NCI-H226 (cell line): Measurements from ENCODE around the gene OR5AK2.
"Not testable (repeated sequence)": the region's sequence is repeated elsewhere in the genome, so short reads cannot be mapped to it uniquely, and the experiment has no call there.

Source experiments
- DNase-seq: peaks from one replicate; pipeline ENCODE4 v3.0.0-alpha.2; 2015

The OR5AK2 gene, protein sequence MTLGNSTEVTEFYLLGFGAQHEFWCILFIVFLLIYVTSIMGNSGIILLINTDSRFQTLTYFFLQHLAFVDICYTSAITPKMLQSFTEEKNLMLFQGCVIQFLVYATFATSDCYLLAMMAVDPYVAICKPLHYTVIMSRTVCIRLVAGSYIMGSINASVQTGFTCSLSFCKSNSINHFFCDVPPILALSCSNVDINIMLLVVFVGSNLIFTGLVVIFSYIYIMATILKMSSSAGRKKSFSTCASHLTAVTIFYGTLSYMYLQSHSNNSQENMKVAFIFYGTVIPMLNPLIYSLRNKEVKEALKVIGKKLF

DNA sequence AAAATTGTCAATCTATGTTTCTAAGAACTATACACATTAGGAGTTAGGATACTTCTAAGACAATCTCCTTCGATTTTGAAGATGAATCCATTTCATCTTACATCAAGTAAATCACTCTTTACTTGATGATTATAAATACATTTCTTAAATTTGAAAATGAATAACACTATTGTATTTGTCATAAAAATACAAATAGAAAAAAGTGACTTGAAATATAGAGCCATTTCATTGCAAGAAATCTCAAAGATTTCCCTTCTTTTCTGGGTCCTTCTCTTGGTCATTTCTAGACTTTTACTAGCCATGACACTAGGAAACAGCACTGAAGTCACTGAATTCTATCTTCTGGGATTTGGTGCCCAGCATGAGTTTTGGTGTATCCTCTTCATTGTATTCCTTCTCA lies at the start of gene OR5AK2:
Gene OR5AK2, plus strand, starts transcription at position 301 of the 400 bp plus-strand sequence. Its CDS starts 0 bp downstream, at position 301.
- no peak for DNase-seq

DNA sequence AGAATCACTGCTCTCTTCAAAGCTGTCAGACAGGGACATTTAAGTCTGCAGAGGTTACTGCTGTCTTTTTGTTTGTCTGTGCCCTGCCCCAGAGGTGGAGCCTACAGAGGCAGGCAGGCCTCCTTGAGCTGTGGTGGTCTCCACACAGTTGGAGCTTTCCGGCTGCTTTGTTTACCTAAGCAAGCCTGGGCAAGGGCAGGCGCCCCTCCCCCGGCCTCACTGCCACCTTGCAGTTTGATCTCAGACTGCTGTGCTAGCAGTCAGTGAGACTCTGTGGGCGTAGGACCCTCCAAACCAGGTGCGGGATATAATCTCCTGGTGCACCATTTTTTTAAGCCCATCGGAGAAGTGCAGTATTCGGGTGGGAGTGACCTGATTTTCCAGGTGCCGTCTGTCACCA lies 43.2 kb upstream of the OR5AK2 start:
- DNase-seq = not testable (repeated sequence)

DNA sequence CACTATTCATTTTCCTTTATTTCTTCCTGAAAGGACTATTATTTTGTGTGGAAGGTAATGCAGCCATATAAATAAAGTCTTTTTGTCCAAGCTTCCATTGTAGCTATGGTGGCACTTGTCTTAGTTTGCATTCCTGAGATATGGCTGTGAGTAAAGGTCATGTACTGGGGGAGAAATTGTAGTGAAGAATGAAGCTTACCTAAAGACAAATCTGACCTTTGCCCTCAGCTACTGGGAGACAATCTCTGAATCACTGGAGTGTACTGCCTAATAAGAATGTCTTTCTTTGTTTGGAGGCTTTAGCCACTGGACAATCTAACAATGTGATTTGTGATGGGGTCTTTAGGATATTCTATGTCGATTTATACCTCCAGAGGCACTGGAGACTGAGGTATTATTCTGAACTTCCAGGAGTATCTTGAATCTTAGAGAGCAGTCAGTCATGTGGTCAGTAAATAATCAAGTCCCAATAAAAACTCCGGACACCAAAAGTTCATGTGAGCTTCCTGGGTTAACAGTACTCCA lies 39.7 kb upstream of the OR5AK2 start:
- no peak for DNase-seq

DNA sequence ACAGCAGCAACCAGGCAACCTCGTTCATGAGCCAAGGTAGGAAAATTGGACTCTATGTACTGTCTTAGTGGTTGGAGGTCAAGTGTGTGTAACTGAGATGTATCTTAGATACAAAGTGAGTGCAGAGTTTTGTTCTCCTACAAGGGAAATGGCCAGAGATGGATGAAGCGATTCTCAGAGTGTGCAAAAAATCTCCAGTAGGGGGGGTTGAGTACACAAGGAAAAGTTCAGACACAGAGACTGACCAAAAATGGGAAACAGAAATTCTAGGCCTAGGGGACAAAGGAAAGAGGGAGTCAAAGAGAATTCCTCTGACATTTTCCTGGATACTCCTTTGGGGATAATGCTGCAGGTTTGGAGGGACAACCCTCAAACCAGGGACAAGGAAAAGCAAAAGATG lies 38.2 kb upstream of the OR5AK2 start:
- DNase-seq = no peak

DNA sequence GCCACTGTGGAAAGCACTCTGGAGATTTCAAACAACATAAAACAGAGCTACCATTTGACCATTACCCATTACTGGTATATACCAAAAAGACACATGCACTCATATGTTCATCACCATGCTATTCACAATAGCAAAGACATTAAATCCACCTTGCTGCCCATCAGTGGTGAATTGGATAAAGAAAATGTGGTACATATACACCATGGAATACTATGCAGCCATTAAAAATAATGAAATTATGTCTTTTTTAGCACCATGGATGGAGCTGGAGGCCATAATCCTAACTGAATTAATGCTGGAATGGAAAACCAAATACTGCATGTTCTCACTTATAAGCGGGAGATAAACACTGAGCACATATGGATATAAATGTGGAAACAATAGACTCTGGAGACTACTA lies 34.8 kb upstream of the OR5AK2 start:
- not testable (repeated sequence) for DNase-seq

DNA sequence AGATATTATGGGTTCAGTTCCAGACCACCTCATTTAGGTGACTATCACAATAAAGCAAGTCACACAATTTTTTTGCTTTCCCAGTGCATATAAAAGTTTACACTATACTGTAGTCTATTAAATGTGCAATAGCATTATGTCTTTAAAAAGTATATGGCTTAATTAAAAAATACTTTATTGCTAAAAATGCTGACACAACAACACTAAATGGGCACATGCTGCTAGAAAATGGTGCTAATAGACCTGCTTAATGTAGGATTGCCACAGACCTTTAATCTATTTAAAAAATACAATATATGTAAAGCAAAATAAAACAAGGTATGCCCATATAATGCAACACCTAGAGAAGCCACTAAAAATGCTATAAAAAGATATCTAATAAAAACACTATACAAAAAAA lies 27.1 kb upstream of the OR5AK2 start:
- DNase-seq = no peak

DNA sequence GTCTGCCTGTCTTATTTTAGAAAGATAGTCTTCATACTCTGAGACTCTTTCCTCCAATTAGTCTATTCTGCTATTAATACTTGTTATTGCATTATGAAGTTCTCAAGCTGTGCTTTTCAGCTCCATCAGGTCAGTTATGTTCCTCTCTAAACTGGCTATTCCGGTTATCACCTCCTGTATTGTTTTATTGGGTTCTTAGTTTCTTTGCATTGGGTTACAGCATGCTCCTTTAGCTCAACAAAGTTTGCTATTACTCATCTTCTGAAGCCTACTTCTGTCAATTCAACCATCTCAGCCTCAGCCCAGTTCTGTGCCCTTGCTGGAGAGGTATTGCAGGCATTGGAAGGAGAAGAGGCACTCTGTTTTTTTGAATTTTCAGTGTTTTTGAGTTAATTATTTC lies 21.0 kb upstream of the OR5AK2 start:
- DNase-seq = no peak

DNA sequence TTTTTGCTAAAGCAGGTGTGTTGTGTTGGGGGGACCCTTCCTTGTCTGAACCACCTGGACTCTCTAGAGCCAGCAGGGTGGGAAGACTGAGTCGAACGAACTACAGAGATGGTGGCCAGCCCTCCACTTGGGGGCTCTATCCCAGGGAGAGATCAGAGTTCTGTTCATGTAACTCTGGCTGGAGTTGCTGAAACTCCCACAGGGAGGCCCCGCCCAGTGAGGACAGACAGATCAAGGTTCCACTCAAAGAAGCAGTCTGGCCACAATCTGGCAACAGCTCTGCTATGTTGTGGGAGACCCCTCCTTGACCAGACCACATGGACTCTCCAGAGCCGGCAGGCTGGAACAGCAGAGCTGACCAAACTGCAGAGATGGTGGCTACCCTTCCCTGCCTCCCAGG lies 20.2 kb upstream of the OR5AK2 start:
- no peak for DNase-seq

DNA sequence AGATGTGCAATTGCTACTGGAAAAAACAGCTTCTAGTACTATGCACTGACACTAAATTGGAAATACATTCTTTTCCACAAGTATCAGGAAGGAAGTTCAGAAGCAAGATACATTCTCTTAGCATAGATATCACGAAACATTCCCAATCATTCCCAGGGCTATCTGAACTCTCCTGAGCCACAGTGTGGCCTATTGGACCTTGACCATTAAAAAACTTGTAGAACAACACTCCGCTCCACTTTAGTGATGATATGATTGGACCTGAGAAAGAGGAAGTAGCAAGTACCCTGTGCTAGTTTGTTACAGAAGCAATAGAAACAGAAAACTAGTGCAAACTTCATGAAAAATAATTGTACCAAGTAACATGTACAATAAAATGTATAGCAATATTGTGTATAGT lies 11.4 kb upstream of the OR5AK2 start:
- DNase-seq = no peak

DNA sequence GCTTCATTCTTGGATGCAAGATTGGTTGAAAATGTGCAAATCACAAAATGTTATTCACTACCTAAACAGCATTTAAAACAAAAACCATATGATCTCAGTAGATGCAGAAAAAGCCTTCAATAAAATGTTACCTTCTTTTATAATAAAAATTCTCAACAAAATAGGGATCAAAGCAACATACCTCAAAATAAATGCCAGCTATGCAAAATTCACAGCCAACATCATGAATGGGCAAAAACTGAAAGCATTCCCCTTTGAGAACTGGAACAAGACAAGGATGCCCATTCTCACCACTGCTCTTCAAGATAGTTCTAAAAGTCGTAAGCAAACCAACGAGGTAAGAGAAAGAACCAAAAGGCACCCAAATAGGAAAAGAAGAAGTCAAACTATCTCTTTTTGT lies 2.0 kb downstream of the OR5AK2 start:
- no peak for DNase-seq

DNA sequence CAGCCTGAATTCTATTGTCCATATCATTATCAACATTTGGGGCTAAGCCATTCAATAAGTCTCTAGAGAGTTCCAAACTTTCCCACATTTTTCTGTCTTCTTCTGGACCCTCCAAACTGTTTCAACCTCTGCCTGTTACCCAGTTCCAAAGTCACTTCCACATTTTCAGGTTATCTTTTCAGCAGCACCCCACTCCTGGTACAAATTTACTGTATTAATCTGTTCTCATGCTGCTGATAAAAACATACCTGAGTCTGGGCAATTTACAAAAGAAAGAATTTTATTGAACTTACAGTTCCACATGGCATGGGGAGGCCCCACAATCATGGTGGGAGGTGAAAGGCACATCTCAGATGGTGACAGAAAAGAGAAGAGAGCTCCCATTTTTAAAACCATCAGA lies 5.8 kb downstream of the OR5AK2 start:
- DNase-seq = no peak

DNA sequence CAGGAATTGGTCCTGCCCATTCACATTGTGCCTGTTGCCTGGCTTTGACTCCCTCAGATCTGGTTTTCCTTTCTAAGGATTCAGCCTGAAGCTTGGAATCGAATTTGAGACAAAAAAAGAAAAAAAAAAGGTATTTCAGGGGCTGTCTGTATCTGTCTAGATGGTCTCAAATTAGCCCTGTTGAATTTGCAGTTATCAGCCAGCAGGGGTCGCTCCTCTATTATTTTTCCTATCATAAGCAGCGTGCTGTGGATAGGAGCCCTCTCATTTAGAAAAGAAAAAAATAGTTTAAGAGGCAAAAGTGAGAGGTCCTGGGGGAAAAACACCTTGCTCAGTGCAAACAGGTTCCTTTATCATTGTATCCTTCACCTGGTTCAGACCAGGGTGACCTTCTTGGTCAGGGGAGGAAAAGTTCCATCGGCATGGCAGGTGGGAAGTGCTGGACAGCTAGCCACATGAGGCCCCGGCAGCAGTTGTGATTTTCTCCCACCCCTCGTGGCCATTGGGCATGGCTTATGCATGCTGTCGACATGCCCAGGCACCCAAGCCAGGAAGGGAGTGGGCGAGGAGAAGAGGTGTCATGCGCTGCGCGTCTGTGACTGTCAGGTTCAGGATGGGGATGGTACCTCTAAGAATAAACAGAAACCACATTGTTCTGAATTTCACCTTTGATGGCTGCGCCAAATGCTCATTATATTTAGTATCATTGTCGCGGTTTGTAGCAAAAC lies 13.1 kb downstream of the OR5AK2 start:
- no peak for DNase-seq

DNA sequence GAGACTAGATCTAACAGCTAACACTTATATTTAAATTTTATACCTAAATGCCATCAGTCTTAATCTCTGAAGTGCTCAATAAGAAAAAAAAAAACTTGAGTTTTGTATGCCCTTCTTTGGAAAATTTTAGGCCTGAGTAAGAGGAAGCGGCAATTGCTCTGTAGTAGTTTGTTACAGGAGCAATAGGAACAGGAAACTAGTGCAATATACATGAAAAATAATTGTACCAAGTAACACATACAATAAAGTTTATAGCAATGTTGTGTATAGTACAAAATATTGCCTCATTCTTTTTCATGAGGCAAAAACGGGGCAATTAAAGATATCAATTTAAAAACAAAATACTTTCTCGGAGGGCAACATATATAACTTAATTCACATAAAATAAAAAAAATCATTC lies 19.7 kb downstream of the OR5AK2 start:
- DNase-seq = no peak

DNA sequence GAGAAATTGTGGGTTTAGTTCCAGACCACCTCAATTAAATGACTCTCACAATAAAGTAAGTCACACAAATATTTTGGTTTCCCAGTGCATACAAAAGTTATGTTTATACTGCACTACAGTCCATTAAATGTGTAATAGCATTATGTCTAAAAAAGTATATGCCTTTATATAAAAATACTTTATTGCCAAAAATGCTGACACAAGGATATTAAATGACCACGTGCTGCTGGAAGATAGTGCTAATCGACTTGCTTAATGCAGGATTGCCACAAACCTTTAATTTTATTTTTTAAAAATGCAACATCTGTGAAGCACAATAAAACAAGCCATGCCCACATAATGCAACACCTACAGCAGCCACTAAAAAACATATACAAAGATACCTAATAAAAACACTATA lies 27.0 kb downstream of the OR5AK2 start:
- DNase-seq = no peak

DNA sequence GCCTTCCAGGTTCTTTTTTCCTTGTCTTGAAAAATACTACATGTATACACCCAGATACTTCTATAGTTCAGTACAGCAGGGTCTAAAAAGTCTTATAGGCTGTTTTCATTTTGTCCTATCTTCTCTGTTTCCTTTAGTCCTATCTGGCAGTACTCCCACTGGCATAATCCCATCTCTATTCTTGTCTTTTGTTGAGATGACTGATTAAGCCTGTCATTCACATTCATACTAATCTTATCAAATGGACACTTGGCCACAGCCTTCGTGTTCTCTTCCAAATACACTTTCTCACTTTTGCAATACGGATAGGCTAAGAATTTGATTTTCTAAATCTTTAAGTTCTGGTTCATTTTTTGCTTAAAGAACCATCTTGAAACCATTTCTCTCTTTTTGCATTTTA lies 42.8 kb downstream of the OR5AK2 start:
- no peak for DNase-seq
